GM21381 (cell line): ENCODE data around the gene RABGGTA.

Experiments
- ATAC-seq: cut with Tn5 transposase; IDR thresholded peaks from one replicate; pipeline ENCODE4 v1.9.1; 2021; ENCODE audit warnings: mild to moderate bottlenecking, moderate library complexity; ENCODE audit not compliant: unreplicated experiment

Gene RABGGTA

DNA sequence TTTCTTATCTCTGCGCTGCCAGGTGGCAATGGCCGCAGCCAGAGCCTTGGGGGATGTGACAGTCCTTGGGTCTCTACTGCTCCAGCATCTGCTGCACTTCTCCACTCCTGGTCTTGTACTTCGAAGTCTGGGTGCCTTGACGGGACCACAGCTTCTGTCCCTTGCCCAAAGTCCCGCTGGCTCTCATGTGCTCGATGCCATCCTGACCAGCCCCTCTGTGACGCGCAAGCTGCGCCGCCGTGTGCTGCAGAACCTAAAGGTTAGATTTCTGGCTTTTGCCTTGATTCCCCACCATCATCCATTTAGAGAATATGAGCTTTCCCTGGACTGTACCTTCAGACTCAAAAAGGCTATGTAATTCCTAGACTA is 32.6 kb upstream of the RABGGTA start:
- no peak for ATAC-seq

DNA sequence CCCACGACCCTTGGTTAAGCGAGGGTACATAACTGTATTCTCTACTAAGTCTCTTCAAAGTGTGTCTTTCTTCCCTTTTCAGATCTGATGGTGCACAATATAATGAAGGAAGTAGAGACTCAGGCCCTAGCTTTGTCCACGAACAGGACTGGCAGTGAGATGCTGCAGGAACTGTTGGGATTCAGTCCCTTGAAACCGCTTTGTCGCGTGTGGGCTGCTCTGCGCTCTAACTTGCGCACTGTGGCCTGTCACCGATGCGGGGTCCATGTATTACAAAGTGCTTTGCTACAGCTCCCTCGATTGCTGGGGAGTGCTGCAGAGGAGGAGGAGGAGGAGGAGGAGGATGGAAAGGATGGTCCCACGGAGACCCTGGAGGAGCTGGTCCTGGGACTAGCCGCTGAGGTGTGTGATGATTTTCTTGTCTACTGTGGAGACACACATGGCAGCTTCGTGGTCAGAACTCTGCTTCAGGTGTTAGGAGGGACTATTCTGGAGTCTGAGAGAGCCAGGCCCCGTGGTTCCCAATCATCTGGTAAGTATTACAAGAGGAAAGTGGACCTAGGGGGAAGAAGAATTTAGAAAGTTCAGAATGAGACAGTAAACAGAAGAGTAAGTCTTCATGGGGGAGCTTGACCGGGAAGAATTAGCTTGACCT is 29.1 kb upstream of the RABGGTA start:
- ATAC-seq: no peak

DNA sequence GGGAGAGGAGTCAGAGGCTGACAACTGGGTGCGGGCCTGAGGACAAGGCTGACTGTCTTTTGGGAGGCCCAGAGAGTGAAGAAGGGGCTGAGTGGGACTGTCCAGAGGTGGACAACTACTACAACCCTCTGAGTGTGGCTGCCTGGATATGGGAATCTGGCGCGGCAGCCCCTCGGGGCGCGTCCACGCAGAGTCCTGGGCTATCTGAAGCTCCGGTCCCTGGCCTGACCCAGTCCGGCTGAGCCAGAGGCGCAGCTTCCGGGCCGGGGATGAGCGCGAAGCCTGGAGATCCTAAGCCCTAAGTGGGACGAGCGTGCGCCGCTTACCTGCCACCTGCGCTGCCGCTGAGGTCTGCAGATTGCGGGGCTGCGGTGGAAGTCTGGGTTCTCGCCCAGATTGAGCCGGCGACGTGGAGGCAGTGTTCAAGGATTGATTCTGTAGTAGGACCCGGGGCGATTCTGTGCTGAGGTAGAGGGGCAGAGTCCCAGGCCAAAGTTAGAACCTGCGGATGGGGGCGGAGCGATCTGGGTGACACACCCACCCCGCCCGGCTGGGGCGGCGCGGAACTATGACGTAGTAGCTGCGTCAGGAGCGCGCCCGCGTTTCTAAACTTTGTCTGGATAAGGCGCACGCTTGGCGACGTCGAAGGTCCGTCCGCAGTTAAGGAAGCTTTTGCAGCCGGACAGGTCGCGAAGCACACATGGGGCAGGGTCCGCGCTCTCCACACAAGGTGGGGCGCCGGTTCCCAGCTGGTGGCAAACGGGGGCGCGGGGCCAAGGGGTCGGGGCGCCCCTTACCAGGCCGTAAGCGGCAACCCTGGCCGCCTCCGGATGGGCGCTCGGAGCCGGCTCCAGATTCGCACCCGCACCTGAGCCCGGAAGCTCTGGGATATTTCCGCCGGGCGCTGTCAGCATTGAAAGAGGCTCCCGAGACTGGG is 28.1 kb upstream of the RABGGTA start, which contains the start of the genes DHRS1 and NOP9:
DHRS1 (minus strand) TSS at position 526 of the 937 bp plus-strand sequence. CDS start 674 bp downstream, outside the sequence.
NOP9 (plus strand) TSS at position 596 of the 937 bp plus-strand sequence; CDS start at position 701, 105 bp downstream.
- ATAC-seq: peak; percentile 70

DNA sequence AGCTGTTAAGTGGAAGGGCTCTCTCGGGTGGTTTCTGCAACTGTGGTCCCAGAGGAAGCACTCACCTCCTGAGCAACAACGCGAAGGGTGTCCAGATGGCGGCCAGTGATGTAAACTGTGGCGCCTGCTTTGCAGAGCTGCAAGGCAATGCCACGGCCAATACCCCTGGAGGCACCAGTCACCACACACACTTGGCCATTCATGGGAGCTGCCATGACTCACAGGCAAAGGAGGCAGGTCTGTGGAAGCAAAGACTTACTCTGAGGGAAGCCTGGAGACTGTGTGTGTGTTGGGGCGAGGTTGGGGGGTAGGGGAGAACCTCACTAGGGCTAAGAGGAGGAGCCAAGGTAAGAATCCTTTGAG is 27.5 kb upstream of the RABGGTA start:
- peak; percentile 1 for ATAC-seq

DNA sequence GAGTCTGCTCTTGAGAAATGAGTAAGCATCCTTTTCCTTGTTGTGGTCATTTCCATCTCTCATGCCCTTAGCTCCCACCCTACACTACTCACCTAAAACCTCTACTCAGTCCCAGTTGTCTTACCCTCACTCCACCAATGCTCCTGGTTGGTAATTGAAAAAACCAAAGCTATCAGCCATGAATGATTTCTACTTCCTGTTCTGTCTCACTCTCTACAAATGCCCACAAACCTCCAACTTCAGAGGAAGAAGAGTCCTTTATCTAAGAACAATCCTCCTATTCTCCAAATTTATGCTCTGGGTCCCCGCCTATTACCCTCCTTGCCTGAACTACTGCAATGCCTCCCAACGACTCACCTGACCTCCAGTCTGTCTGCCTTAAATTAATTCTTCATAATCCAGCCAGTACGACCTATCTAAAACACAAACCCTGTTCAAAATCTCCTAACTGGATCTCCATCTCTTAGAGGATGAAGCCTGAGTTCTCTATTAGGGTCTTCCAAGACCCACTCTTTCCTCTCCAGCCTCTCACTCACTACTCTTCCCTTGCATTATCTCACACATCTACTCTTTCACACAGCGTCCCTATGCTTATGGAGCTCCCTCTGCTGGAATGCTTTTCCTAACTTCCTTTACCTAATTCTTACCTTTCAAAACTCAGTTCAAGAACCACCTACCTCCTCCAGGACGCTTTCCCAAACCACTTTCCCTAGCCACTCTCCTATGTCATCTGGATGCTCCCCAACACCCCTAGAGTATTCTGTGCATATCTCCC is 26.0 kb upstream of the RABGGTA start:
- no peak for ATAC-seq

DNA sequence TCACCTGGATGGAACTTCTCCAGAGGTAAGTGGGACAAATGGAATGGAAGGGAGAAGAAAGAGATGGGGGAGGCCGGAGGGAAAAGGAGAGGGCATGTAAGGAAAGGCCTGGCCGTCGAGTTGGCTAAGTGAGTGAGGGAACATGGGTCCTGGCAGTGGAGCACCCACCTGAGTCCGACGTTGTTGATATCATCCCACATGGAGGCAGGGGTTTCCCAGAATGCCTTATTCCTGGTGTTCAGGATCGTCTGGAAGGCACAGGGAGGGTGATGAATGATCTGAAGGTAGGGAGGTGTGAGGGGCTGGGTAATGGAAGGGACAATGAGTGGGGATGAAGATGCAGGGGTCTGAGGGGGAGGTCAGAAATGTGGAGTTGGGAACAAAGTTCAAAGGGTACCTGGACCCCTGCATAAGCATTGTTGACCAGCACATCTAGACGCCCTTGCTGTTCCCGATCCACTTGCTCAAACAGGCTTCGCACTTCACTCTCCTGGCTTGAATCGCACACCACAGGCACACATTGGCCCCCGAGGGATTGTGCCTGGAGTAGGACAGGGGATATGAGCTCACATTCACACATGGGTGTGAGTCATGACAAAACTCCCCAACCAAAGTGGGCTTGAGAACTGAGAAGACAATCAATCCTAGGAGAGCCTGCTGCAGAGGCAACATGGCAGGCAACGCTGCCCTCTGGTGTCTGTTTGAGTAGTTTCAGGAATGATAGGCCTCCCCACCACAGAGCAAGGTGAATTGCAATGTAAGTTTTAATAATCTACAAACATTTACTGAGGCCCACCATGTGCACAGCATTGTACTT is 25.2 kb upstream of the RABGGTA start:
- no peak for ATAC-seq

DNA sequence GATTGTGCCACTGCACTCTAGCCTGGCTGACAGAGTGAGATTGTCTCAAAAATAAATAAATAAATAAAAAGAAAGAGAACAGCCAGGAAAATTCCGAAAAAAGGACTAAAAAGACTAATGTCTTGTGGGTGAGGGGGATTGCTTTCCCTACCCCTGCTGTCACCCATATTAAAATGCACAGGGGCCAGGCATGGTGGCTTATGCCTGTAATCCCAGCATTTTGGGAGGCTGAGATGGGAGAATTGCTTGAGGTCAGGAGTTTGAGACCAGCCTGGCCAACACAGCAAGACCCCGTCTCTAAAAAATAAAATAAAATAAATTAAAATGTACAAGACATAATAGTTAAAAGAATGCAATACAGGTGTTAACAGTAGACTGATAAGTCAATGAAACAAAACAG is 22.1 kb upstream of the RABGGTA start:
- no peak for ATAC-seq

DNA sequence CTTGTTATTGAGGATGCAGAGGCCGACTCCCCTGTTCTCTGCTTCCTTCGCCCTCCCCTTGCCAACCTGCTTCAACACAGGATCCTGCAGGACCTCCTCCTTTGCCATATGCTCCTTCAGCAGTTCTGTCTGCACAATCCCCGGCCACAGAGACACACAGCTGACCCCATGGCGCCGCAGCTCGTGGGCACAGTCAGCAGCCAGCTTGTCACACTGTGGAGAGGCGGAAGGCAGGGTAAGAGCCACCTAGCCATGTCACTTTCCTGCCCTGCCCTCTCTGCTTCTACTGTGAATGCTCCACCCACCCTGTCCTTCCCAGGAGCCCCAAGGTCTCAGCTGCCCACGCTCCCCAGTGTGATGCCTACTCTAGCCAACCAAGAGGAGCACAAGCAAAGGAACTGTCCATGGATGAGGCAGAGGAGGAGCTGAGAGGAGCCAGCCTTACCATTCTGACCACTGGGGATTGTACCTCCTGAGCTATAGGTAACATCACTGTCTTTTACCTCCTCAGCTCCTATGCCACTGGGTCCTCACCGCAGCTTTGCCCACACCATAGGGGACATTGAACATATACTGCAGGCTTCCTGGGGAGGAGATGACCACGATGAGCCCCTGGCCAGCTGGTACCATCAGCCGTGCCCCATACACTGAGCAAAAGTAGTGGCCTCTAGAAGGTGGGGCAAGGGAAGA is 20.9 kb upstream of the RABGGTA start:
- no peak for ATAC-seq

DNA sequence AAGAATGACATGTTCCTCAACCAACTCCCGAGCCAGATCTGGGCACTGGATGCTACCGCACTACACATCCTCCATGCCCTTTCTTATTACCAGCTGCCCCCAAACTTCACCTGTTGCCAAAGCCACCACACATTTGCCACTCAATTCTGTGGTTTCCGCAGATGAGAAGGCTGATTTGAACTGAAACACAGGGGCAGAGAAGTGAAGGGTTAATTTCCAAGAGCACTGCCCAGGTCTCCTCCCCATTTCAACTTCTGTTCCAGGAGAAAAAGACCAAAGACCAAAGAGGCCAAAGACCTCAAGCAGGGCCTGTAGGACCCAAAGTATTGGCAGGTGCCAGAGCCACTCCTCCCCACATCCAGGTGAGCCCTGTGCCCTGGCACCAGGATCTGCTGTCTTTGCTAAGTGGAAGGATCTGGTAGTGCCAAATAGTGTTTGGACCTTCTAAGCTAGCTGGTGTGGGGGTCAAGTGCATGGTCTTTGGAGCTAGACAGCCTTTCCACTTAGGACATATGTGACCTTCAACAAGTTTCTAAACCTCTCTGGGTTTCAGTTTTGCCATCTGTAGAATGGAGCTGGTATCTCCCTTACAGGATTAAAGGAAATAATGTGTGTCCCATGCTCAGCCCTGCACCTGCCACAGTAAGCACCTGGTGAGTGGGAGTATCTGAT is 20.2 kb upstream of the RABGGTA start:
- no peak for ATAC-seq

DNA sequence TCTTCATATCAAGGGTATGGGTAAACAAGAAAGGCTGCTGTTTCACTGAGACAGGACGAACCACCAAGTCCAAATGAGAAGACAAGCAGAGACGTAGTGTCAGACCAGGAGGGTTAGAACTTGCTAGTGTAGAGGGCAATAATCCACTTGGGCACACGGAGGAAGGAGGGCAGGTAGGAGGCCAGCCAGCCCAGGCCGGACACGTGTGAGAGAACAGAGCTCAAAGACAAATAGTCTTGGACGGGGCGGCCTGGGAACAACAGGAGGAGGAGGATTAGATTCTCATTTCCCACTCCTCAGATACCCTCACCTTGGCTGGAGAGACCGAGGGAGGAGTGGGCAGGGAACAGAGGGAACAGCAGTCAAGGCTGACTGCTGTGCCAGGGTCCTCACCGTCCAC is 19.3 kb upstream of the RABGGTA start:
- no peak for ATAC-seq

DNA sequence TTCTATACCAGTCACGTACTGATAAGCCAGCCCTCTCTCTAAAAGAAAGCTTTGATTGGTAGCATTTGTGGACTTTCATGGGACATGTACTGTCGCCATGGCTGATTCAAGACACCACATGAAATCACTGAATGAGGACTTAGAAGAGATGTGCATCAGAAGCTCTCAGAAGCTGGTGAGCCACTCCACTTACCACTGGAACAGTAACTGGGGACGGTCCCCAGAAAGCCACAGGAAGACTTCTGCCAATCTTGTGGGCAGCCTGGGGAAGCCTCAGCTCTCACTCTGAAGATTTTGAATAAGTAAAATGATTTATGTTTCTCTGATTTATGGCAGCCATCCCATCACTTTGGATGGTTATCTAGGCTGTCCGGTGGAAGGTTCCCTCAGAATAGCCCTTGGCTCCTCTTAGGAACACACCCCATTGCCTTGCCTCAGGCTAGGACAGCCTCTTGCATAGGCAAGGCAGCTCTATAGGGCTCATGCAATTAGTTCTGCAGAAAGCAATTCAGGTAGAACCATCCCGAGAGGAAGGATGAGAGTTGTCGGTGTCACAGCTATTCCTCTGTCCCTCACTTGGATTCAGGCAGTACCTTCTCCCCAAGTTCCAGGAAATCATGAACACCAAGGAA is 18.4 kb upstream of the RABGGTA start:
- ATAC-seq: no peak

DNA sequence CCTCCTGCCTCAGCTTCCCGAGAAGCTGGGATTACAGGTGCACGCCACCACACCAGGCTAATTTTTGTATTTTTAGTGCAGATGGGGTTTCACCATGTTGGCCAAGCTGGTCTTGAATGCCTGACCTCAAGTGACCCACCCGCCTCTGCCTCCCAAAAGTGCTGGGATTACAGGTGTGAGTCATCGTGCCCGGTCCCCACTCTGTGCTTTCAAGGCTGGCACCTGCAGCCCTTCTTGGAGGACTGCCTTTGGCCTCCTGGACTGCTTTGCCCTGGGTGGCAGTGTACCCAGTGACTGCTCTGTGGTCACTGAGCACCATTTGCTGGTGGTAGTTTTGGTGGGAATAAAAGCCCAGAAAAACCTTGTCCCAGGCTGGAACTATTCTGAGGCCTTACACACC is 15.6 kb upstream of the RABGGTA start:
- ATAC-seq: no peak

DNA sequence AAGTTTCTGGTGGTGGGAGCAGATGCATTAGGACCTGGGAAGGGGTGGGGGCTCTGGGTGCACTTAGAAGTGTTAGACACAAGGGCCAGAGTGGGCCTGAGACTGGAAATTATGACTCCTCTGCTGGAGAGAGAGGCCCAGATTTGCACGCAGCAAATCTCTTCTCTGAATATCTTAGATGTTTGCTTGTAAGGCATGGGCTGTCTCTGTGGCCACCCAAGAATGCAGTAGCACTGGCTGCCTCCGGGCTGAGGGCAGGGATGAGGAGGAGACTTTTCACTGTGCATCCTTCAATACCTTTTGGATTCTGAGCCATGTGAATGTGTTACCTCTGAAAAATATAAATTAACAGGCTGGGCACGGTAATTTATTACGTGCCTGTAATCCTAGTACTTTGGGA is 14.0 kb upstream of the RABGGTA start:
- ATAC-seq: no peak

DNA sequence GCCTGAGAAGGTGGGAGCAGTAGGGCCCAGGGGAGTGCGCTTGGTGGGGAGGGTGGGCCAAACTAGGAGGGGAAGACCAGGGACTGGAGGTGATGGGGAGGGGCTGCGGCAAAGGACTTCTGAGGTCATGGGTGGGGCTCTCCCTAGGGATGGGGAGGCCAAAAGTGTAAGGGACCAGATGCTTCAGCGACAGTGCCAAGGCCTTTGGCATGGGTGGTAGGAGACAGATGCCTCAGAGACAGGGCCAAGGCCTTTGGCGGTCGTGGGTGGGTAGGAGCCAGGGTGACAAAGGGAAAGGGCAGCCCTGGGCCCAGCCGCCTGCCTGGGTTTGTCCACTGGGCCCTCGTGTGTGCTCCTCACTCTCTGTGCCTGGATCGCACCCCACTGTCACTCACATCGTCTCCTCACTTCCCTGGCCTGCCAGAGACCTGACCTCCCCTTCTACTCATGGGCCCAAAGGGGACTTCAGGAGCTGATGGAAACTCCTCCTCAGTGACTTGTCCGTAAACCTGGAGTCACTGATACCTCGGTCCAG is 13.2 kb upstream of the RABGGTA start:
- ATAC-seq: no peak

DNA sequence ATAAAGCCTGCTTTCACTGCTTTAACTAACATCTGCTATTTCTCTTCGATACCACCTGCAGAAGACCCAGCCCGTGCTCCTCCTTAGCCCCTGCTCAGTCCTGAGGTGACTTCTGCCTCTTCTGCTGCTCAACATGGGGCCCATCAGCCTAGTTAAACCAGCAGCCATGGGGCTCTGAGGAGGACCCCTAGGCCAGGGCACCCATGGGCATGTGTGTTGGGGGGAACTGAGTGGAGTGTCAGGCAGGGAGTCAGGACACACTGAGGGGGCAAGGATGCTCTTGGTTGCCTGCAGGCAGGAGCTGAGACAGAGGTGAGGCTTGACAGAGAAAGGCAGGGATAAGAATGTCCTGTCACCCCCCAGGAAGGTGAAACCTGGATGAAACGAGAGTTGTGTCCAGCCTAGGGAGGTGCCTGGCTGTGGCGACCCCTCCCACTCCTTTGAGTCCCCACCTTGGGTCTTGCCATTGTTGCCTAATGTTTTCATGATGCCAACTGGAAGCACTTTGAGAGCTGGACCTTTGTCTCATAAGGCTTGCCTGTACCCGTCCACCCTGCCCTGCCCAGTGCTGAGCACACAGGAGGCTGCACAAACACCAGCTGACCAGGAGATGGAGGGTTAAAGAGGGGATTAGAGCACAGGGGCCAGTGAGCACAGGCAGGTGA is 12.5 kb upstream of the RABGGTA start:
- no peak for ATAC-seq

DNA sequence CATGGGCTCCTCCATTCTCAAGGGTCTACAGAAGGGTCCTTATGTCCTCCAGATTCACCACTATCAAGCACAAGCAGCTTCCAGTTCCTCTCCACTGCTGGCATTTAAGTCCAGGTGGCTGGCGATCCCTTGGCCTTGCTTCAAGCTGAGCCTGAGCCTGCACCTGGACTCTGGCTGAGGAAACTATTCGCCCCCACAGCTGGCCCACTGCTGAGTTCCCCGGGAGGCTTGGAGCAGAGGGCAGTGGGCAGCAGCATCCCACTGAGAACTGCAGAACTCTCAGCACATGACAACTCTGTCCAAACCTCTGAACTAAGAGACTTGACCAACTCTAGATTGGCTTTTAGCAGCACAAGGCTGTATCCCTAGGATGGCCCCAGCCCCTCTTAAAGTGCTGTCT is 11.3 kb upstream of the RABGGTA start:
- no peak for ATAC-seq

DNA sequence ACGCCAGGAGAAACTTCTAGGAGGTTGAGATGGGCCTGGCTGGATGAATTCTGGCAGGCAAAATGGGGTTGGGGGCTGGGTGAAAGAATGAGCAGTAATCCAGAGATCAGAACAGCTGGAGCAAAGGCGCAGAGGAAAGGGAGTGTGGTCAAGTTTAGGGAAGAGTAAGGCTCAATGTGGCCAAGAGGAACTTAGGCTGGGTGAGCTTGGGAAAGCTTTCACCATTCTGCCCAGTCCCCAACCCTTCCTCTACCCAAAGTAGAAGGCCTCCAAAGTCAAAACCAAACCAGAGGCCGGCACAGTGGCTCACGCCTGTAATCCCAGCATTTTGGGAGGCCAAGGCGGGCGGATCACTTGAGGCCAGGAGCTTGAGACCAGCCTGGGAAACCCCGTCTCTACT is 10.2 kb upstream of the RABGGTA start:
- no peak for ATAC-seq

DNA sequence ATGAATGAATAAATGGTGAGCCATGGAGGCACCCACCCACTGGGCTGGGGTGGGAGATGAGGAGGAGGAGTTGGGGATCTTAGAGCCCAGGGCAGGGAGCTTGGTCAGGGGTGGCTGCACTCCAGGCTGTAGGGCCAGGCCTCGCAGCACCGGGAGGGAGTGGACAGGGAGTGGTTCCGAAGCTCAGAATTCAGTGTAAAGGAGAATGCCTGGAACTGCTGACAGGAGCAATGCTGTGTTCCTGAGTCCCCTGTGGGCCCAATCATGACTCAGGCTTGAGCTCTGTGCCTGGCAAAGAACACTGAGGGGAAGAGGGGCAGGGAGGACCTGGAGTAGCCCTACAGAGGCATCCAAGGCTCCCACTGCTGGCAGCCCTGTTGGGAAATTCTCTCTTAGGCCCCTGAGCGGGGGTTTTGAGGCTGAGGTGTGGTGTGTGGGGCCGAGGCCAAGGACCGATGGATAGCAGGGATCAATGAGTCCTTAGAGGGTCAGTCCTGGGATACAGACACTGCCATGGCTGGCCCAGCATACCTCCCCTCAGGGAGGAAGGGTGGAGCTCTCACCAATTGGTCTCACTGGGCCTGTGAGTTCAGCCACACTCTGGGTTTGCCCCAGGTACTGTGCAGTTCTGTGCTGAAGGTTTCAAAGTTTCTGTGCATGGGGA is 9.5 kb upstream of the RABGGTA start:
- ATAC-seq: no peak
